GM18526 (cell line): ENCODE measurements around the gene TMEM213.

Experiments used
- POLR2A ChIP-seq: IDR thresholded peaks from 3 replicates; pipeline ENCODE4 v1.6.1; 2011; ENCODE audit not compliant: insufficient read length; ENCODE audit errors: extremely low read depth

Gene TMEM213

GRCh38 chr7:138797715-138798320 lies at the start of gene TMEM213, which contains the start of gene ATP6V0A4:
Gene TMEM213, plus strand, starts transcription at chr7:138797994. Its CDS starts 111 bp downstream, at chr7:138798105.
Gene ATP6V0A4, minus strand, starts transcription at chr7:138798196. Its CDS starts 26,949 bp downstream, at chr7:138771247.
- no peak for TF ChIP-seq POLR2A

- TF ChIP-seq POLR2A = no peak
These were observed 49.1 kb upstream of the TMEM213 start for GRCh38 chr7:138748666-138749065.

GRCh38 chr7:138749960-138750359 lies 47.8 kb upstream of the TMEM213 start:
- TF ChIP-seq POLR2A = no peak

- TF ChIP-seq POLR2A = no peak
These were observed 47.3 kb upstream of the TMEM213 start for GRCh38 chr7:138750473-138750872.

- TF ChIP-seq POLR2A = no peak
These were observed 46.8 kb upstream of the TMEM213 start for GRCh38 chr7:138750901-138751464.

- TF ChIP-seq POLR2A = no peak
These were observed 45.2 kb upstream of the TMEM213 start for GRCh38 chr7:138752518-138753149.

GRCh38 chr7:138753150-138753518 lies 44.7 kb upstream of the TMEM213 start:
- no peak for TF ChIP-seq POLR2A

- no peak for TF ChIP-seq POLR2A
These were observed 44.2 kb upstream of the TMEM213 start for GRCh38 chr7:138753610-138754009.

- no peak for TF ChIP-seq POLR2A
These were observed 42.5 kb upstream of the TMEM213 start for GRCh38 chr7:138755331-138755747.

GRCh38 chr7:138755842-138756590 lies 41.8 kb upstream of the TMEM213 start:
- TF ChIP-seq POLR2A = no peak

GRCh38 chr7:138756591-138757242 lies 41.1 kb upstream of the TMEM213 start:
- no peak for TF ChIP-seq POLR2A

GRCh38 chr7:138768241-138768640 lies 29.6 kb upstream of the TMEM213 start:
- no peak for TF ChIP-seq POLR2A

- TF ChIP-seq POLR2A = no peak
These were observed 26.9 kb upstream of the TMEM213 start for GRCh38 chr7:138770904-138771303.

GRCh38 chr7:138773176-138773575 lies 24.6 kb upstream of the TMEM213 start:
- no peak for TF ChIP-seq POLR2A

- no peak for TF ChIP-seq POLR2A
These were observed 24.0 kb upstream of the TMEM213 start for GRCh38 chr7:138773817-138774216.
